ENCODE results near the gene ZNF93. TPM values are rescaled to one million over a fixed set of nuclear protein-coding genes. Genes with fewer than 3 reads are reported as not detected.
"Not testable (repeated sequence)": the region's sequence is repeated elsewhere in the genome, so short reads cannot be mapped to it uniquely, and the experiment has no call there.

The ZNF93 gene
- total RNA-seq, 4 donors from 2014 or later, result 12.2 to 29.0 (median 23.2) TPM

GRCh38 chr19:19866611-19867248 is 34.0 kb upstream of the ZNF93 start:
- Histone ChIP-seq H3K27me3 (no peaks in the 10 kb centered on the region), H3K36me3 (no peaks in the 10 kb centered on the region), H3K4me1 (peaks cover 17 to 19% of the 10 kb centered on the region in 2 donors), H3K4me3 (replicated peaks in 1 of 3) (peak overlapping the region; percentile 44 to 83 (median 52)), H3K27ac (peak overlapping the region; percentile 79 to 87 (median 80)), H3K9me3 (no peaks in the 10 kb centered on the region)
- peak; percentile 42 to 44 for DNase-seq
- intact Hi-C loops (cut with DNase I), result no loop called here
- 2 to 3% methylated on average over 23 of the region's 23 CpGs for WGBS, 2 donors
- TF ChIP-seq POLR2A (IDR thresholded peaks at IDR 0.05), result no peak
- no peak for TF ChIP-seq CTCF (IDR thresholded peaks at IDR 0.05)

GRCh38 chr19:19870086-19870485 is 30.7 kb upstream of the ZNF93 start:
- H3K27me3 ChIP-seq; H3K4me3 ChIP-seq (replicated peaks in 1 of 3); H3K36me3 ChIP-seq; H3K9me3 ChIP-seq; H3K27ac ChIP-seq; DNase-seq; intact Hi-C loops (cut with DNase I): not testable (repeated sequence)
- peaks cover 20 to 26% of the 10 kb centered on the region in 2 donors for H3K4me1 ChIP-seq
- WGBS, 2 donors, result 90 to 99% methylated on average over 5 of the region's 5 CpGs

- TF ChIP-seq CTCF (IDR thresholded peaks at IDR 0.05) (no peak), POLR2A (IDR thresholded peaks at IDR 0.05) (no peak)
- no peaks in the 10 kb centered on the region for H3K9me3 ChIP-seq
- peaks cover 27 to 33% of the 10 kb centered on the region in 2 donors for H3K4me1 ChIP-seq
- no peaks in the 10 kb centered on the region for H3K36me3 ChIP-seq
- no peaks in the 10 kb centered on the region for H3K27me3 ChIP-seq
- no peak for DNase-seq
- WGBS, 2 donors, result 87 to 88% methylated on average over 3 of the region's 3 CpGs
- no peak overlapping the region for H3K27ac ChIP-seq
- no peak overlapping the region for H3K4me3 ChIP-seq (replicated peaks in 1 of 3)
- intact Hi-C loops (cut with DNase I), result no loop called here
Measured at GRCh38 chr19:19871932-19872331, 28.8 kb upstream of the ZNF93 start.

GRCh38 chr19:19873381-19873780 is 27.4 kb upstream of the ZNF93 start:
- no peaks in the 10 kb centered on the region for H3K9me3 ChIP-seq
- intact Hi-C loops (cut with DNase I), result no loop called here
- peaks cover 14 to 21% of the 10 kb centered on the region in 2 donors for H3K4me1 ChIP-seq
- no peaks in the 10 kb centered on the region for H3K36me3 ChIP-seq
- H3K27me3 ChIP-seq, result no peaks in the 10 kb centered on the region
- DNase-seq, result no peak
- H3K4me3 ChIP-seq (replicated peaks in 1 of 3), result no peak overlapping the region
- TF ChIP-seq POLR2A (IDR thresholded peaks at IDR 0.05), result no peak
- no peak for TF ChIP-seq CTCF (IDR thresholded peaks at IDR 0.05)
- H3K27ac ChIP-seq, result no peak overlapping the region

- peaks cover 8 to 11% of the 10 kb centered on the region in 2 donors for H3K4me1 ChIP-seq
- 78 to 85% methylated on average over 4 of the region's 4 CpGs for WGBS, 2 donors
- no peak overlapping the region for H3K4me3 ChIP-seq (replicated peaks in 1 of 3)
- no peak for DNase-seq
- TF ChIP-seq POLR2A (IDR thresholded peaks at IDR 0.05) (no peak), CTCF (IDR thresholded peaks at IDR 0.05) (no peak)
- peaks cover 0 to 4% of the 10 kb centered on the region in 2 donors for H3K36me3 ChIP-seq
- H3K9me3 ChIP-seq, result no peaks in the 10 kb centered on the region
- no peaks in the 10 kb centered on the region for H3K27me3 ChIP-seq
- intact Hi-C loops (cut with DNase I), result no loop called here
- no peak overlapping the region for H3K27ac ChIP-seq
Measured at GRCh38 chr19:19877724-19878123, 23.0 kb upstream of the ZNF93 start.
